H1 (cell line): ENCODE data around the gene CRHR2.

Source experiments
- BACH1 ChIP-seq: IDR thresholded peaks from 2 replicates; pipeline ENCODE4 v1.6.1; 2012; ENCODE audit warnings: low read length, improper control_type of control experiment
- CEBPB ChIP-seq: IDR thresholded peaks from 2 replicates; pipeline ENCODE4 v1.6.1; 2012; ENCODE audit warnings: low read depth, low read length
- CTCF ChIP-seq, 3 experiments: IDR thresholded peaks; 1 replicate in 2 of 3; 2 replicates in 1 of 3; pipeline versions ENCODE4 v1.5.1 to v1.6.1; 2011; ENCODE audit warnings: low read length in 3 of 3, mild to moderate bottlenecking in 3 of 3, inconsistent platforms in 2 of 3, low read depth in 1 of 3, moderate library complexity in 1 of 3; ENCODE audit not compliant: insufficient read depth in 1 of 3; ENCODE audit errors: control extremely low read depth in 1 of 3
- EZH2 ChIP-seq: fragments of 200-600 bp; sonication (generic); IDR thresholded peaks from 2 replicates; pipeline ENCODE4 v1.7.1; 2012; ENCODE audit warnings: low read depth, mild to moderate bottlenecking, moderate library complexity, low read length, inconsistent platforms; ENCODE audit not compliant: severe bottlenecking
- NRF1 ChIP-seq: IDR thresholded peaks from 2 replicates; pipeline ENCODE4 v1.6.1; 2011; ENCODE audit warnings: mild to moderate bottlenecking, low read depth, low read length, improper control_type of control experiment
- POLR2A ChIP-seq, 2 experiments: IDR thresholded peaks; 1 replicate in 1 of 2; 2 replicates in 1 of 2; pipeline ENCODE4 v1.6.1; 2011; ENCODE audit warnings: low read depth in 2 of 2, low read length in 2 of 2, mild to moderate bottlenecking in 2 of 2; ENCODE audit errors: control extremely low read depth in 1 of 2
- RAD21 ChIP-seq, 2 experiments: IDR thresholded peaks in 1 of 2; conservative IDR thresholded peaks in 1 of 2; 2 replicates each; pipeline ENCODE4 v1.6.1; 2011; ENCODE audit warnings: low read depth in 2 of 2, low read length in 2 of 2, improper control_type of control experiment in 1 of 2, inconsistent platforms in 1 of 2, mild to moderate bottlenecking in 1 of 2, moderate library complexity in 1 of 2
- RBBP5 ChIP-seq: IDR thresholded peaks from 2 replicates; pipeline ENCODE4 v1.7.1; 2012; ENCODE audit warnings: low read depth, mild to moderate bottlenecking, inconsistent platforms, low read length, moderate library complexity, borderline replicate concordance
- SP1 ChIP-seq: IDR thresholded peaks from 2 replicates; pipeline ENCODE4 v1.6.1; 2011; ENCODE audit warnings: low read depth, low read length
- TCF12 ChIP-seq: IDR thresholded peaks from 2 replicates; pipeline ENCODE4 v1.6.1; 2011; ENCODE audit warnings: low read depth, mild to moderate bottlenecking, low read length
- TEAD4 ChIP-seq: IDR thresholded peaks from 2 replicates; pipeline ENCODE4 v1.6.1; 2012; ENCODE audit warnings: low read depth, low read length, inconsistent platforms, mixed read lengths
- USF2 ChIP-seq: IDR thresholded peaks from 2 replicates; pipeline ENCODE4 v1.6.1; 2011; ENCODE audit warnings: low read length, improper control_type of control experiment
- YY1 ChIP-seq: IDR thresholded peaks from 2 replicates; pipeline ENCODE4 v1.6.1; 2011; ENCODE audit warnings: low read depth, mild to moderate bottlenecking, low read length

GRCh38 chr7:30679664-30680063, 2.6 kb downstream of the CRHR2 start:
- no peak for TF ChIP-seq CTCF (IDR thresholded peaks at IDR 0.05; ENCODE audit: control extremely low read depth in 1 of 3, insufficient read depth in 1 of 3, low read depth in 1 of 3, low read length in 3 of 3)
- TF ChIP-seq TEAD4: no peak
- no peak for TF ChIP-seq EZH2
- TF ChIP-seq BACH1: no peak
- TF ChIP-seq TCF12: no peak
- no peak for TF ChIP-seq CEBPB
- TF ChIP-seq RBBP5: no peak
- no peak for TF ChIP-seq POLR2A (IDR thresholded peaks at IDR 0.05; ENCODE audit: control extremely low read depth in 1 of 2, low read depth in 2 of 2, low read length in 2 of 2)
- no peak for TF ChIP-seq SP1
- no peak for TF ChIP-seq RAD21 (IDR thresholded peaks at IDR 0.05 in 1 of 2, conservative IDR thresholded peaks at IDR 0.05 in 1 of 2; ENCODE audit: low read depth in 2 of 2, low read length in 2 of 2)
- no peak for TF ChIP-seq USF2
- TF ChIP-seq YY1: no peak
- no peak for TF ChIP-seq NRF1
